HG03139 (cell line): ENCODE results near the gene PEX3.

ENCODE experiments used
- ATAC-seq: cut with Tn5 transposase; IDR thresholded peaks from one replicate; pipeline ENCODE4 v1.9.1; 2021; ENCODE audit not compliant: unreplicated experiment

Gene PEX3, protein sequence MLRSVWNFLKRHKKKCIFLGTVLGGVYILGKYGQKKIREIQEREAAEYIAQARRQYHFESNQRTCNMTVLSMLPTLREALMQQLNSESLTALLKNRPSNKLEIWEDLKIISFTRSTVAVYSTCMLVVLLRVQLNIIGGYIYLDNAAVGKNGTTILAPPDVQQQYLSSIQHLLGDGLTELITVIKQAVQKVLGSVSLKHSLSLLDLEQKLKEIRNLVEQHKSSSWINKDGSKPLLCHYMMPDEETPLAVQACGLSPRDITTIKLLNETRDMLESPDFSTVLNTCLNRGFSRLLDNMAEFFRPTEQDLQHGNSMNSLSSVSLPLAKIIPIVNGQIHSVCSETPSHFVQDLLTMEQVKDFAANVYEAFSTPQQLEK

GRCh38 chr6:143450453-143451371 is at the start of gene PEX3, which contains the start of gene ADAT2:
PEX3 (plus strand) TSS chr6:143450805; CDS start chr6:143451043, 238 bp downstream.
ADAT2 (minus strand) TSS chr6:143450695; CDS start chr6:143450658, 37 bp downstream.
- peak; percentile 97 for ATAC-seq

DNA sequence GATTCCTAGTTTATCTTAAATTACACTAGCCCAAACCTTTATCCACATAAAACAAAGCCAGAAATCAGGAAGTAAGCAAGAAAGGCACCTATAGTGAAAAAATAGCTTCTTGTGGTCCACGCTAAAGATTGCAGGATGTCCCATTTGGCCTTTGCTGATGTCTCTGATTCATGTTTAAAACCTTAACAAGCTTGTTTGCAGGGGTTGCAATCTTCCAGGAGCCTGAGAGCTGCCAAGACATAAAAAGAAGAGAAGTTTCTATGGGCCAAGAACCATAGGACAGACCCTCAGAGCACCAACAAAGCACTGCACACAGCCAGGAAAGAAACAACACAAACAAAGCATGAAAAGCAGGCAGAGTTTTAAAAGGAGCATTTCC is 49.5 kb upstream of the PEX3 start:
- ATAC-seq: no peak

DNA sequence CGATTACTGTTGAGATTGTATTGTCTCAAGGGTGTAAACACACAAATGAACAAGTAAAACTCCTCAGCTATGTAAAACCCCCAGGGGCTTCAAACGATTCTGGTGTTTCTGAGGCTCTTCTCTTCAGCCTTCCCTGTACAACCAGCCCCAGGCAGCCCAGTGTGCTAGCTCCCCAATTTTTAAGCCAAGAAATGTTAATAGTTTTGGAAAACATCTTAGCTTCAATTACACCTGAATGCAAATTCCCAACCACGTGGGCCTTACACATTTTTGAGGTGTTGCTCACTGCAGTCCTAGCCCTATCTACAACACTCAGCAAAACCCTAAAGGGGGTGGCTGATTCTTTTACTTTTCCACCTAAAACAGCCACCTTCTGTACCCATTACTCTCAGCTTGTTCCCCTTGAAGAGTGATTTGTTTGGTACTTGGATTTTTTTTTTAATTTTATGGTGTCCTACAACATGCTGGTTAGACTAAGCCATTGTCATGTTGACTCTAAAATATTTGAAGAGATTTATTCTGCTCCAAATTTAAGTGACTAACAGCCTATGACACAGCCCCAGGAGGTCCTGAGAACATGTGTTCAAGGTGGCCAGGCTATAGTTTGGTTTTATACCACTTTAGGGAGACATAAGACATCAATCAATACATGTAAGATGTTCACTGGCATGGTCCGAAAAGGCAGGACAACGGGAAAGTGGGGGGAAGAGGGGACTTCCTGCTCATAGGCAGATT is 48.8 kb upstream of the PEX3 start:
- ATAC-seq: no peak

- ATAC-seq: no peak
Observed at GRCh38 chr6:143402721-143403336, 47.8 kb upstream of the PEX3 start.

- no peak for ATAC-seq
Observed at GRCh38 chr6:143405373-143406154, 45.0 kb upstream of the PEX3 start.

GRCh38 chr6:143406673-143407072 is 43.9 kb upstream of the PEX3 start:
- no peak for ATAC-seq

GRCh38 chr6:143408151-143408786 is 42.3 kb upstream of the PEX3 start:
- no peak for ATAC-seq

DNA sequence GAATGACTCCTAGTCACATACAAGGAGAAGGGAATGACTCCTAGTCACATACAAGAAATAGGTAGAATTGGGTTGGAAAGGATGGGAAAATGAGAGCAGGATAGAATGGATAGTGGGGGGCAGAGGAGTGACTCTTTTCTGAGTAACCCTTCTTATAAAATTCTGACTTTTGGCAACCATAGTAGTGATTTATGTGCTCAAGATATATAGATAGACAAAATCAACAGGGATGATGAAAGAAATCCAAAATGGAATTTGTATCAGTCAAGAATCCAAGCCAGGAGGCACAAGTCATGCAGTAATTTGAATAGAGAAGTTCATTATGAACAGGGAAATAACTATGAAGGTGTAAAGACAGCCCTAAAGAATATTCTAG is 41.8 kb upstream of the PEX3 start:
- ATAC-seq: no peak

GRCh38 chr6:143410859-143411270 is 39.7 kb upstream of the PEX3 start:
- no peak for ATAC-seq

DNA sequence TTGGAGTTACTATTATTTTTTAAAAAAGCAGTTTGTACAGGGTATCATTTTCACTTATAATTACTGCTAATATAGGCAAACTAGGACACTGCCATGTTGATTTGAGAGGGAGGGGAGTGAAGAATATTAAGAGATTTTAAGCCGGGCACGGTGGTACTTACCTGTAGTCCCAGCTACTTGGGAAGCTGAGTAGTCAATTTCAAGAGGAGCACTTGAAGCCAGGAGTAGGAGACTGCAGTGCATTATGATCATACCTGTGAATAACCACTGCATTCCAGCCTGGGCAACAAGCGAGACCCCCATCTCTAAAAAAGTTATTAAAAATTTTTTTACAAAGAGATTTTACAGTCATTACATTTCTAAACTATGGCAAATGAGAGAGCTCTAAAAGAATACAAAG is 35.8 kb upstream of the PEX3 start:
- ATAC-seq: no peak

DNA sequence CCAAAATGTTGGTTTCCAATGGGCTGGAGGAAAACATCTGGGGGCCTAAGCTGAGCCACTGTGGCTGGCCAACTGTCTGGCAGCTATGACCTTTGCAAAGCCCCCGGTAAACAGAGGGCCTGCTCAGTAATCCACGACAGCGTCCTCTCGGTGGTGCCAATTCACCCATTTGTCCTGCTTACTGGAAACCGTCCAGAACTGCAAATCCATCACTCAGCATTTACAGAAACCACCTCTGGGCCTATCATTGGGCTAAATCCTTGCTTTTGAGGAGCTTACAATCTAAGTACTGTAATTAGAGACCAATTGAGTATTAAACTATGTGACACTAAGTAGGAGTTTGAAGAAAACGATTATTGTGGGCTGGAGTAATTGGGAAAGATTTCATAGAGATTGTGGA is 31.1 kb upstream of the PEX3 start:
- no peak for ATAC-seq

DNA sequence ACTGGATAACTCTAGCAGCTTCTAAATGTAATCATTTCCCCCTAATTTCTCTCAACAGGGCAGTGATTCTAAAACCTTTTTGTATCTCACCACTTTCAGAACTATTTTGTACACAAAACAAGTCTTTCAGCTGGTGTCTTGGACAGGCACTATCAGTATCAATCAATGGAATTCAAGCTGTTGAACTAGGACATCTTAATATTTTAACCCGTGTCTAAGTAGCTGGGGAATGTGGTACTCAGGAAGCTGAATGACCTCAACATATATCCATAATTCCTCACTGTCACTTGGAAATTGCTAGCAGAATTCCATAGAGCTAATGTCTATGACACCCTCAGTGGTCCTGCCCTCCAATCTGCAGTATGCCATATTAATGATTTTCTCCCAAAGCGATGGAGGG is 24.6 kb upstream of the PEX3 start:
- no peak for ATAC-seq

DNA sequence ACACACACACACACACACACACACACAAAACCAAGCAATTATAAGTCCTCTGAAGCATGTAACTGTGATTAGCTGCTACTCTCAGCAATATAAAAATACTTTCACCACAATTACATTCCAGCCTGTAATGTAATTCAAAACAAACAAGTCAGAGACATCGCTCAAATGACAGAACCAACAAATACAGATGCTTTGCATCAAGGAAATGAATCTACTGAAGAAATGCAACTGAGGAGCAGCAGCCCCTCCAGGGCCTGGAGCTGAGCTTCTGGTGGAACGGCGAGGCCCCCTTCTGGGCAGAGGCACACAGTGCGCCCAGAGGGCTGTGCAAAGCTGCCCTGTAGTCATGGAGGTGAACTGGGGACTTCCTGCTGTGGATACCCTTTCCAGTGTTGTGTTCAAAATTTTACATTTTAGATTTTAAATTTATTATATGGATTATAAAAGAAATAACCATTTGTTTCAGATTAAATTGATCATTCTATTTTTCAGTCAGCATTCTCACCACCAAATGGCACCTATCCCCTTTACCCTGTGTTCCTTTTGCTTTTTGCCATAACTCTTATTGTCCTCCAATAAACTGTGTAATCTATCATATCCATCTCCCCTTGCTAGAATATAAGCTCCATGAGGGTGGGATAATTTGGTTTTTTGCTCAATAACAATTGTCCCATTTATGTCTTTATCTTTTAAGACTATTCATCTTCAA is 23.3 kb upstream of the PEX3 start:
- ATAC-seq: peak; percentile 100

GRCh38 chr6:143429970-143430369 is 20.6 kb upstream of the PEX3 start:
- ATAC-seq: no peak

- no peak for ATAC-seq
Observed at GRCh38 chr6:143431226-143431625, 19.4 kb upstream of the PEX3 start.

- ATAC-seq: no peak
Observed at GRCh38 chr6:143432588-143432987, 18.0 kb upstream of the PEX3 start.

DNA sequence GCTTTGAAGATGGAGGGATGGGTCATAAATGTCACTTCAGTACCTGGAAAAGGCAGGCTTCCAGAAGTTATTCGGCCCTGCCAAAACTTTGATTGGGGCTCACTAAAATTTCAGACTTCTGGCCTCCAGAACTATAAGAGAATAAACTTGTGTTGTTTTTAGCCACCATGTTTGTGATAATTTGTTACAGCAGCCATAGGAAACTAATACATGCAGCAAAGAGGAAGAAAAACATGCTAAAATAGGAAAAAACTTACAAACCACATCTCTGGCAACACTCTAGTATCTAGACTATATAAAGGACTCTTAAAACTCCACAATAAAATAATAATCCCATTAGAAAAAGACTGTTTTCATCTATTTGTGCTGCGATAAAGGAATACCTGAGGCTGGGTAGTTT is 9.6 kb upstream of the PEX3 start:
- ATAC-seq: no peak

- ATAC-seq: no peak
Observed at GRCh38 chr6:143441680-143442545, 8.7 kb upstream of the PEX3 start.
